ENCODE data around the gene CARTPT.

CARTPT gene

DNA sequence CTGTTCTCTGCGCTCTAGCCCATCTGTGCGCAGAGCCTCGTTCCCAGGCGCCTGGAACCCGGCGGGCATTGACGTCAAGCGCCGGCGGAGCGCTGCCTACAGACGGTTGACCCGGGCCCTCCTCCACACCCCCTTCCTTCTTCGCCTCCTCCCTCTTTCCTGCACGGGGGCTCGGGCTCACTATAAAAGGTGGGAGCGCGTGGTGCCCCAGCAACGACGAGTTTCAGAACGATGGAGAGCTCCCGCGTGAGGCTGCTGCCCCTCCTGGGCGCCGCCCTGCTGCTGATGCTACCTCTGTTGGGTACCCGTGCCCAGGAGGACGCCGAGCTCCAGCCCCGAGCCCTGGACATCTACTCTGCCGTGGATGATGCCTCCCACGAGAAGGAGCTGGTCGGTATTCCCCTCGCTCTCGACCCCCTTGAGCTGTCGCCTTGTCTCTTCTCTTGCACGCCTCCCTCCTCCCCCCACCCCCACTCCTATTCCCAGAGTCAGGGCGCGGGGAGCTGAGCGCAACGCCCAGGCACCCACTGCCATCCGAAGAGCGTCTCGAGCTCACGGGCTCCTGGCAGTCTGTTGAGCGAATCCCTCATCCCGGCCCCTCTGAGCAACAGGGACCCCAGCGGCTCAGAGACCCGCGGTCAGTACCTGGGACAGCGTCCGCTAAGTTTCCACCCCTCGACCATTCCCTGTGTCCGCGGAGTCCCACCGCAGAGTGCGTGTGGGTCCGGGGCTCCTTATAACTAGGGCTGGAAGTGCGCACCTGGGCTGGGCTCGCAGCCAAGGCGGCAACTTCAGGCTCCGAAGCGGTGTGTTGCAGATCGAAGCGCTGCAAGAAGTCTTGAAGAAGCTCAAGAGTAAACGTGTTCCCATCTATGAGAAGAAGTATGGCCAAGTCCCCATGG is at the start of gene CARTPT:
Gene CARTPT (plus strand): TSS at position 213 of the 902 bp plus-strand sequence. CDS start 19 bp downstream, at position 232.
- DNase-seq = no peak

DNA sequence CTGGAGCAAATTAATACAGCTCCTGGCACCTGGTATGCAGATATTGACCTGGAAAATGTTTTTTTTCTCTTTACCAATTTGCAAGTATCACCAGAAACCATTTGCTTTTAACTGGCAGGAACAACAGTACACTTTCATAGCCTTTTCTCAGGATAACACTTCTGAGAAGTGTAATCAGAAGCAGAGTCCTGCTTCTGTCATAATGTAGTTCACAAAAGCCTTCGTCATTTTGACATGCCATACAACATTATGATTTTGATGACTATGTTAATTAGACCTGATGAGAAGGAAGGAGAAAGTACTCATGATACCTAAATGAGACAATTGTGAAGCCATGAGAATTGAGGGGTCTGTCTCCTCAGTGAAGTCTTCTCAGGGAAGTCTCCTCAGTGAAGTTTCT is 41.1 kb upstream of the CARTPT start:
- no peak for DNase-seq

DNA sequence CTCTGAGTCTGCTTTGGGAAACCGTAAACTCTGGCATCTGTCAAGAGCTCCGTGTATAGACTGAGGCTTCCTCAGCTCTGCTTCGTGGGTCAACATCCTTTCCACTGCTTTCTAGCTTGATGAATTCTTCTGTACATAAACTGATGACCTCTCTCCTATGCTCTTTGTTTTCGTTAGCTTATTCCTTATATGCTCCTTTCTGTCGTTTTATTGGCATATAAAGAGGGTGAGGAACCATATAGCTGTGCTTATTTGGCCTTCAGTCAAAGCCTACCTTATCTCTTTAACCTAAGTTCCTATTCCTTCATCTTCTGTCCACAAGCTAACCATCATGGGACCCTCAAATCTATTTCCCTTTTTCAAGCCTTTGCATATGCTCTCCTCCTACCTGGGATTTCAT is 39.4 kb upstream of the CARTPT start:
- DNase-seq = no peak

DNA sequence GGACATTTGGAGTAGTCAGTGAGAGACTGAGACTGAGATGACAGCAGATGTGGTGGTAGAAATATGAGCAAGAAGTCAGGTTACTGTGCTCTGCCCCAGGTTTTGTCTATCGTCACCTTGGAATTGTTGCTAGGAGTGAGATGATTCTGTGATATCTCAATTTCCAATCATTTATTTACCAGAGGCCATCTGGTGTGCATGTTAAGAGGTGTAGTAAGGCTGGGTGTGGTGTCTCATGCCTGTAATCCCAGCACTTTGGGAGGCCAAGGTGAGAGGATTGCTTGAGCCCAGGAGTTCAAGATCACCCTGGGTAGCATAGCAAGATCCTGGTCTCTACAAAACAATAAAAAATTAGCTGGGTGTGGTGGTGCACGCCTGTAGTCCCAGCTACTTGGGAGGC is 38.6 kb upstream of the CARTPT start:
- no peak for DNase-seq

DNA sequence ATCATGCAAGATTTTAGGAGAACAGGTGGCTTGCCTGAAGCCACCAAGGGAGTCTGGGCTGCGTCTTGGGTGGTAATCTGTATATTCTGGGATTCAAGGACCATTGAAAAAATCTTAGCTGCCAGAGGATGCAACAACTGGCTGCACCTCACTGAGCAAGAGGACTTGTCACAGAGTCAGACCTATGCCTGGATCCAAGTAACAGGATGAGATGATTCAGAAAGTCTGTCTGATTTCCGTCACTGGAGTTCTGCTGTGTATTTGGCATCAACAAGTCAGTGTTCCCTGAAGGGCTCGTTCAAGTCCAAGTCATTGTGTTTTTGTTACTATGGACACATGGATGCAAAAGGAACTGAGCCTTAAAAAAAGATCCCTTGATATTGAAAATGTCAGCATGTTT is 37.8 kb upstream of the CARTPT start:
- DNase-seq = no peak

DNA sequence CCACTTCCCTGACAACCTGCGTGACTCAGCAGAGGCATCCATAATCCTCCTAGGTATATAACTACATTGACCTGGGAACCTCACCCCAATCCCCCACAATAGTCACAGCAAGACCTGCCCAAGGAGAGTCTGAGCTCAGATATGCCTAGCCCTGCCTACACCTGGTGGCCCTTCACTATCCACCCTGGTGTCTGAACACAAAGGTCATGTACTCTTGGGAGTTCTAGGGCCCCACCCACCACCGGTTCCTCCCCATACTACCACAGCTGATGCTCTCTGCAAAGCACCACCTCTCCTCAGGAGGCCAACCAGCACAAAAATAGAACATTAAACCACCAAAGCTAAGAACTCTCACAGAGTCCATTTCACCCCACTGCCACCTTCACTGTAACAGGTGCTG is 34.8 kb upstream of the CARTPT start:
- no peak for DNase-seq

DNA sequence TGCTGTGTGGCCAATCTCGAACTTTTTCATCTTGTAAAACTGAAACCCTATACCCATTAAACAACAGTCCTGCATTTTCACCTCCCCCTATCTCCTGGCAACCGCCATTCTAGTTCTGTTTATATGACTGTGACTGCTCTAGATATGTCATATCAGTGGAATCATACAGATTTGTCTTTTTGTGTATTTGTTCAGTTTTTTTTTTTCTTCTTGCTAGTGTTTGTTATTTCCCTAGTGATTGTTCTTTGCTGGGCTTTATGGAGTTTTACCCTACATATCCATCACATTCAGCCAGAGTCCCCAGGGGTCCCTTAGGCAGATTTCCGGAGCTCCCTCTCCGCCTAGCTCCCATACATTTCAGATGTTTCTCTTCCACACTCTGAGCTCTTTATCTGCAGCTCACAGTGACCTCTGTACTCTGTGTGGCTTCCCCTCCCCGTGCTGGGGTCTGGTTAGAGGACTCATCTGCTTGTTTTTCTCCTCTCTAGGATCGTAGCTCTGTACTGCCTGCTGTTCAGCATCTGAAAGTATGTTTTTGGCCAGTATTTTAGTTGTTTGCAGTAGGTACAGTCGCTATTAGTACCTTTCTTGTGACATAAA is 25.1 kb upstream of the CARTPT start:
- DNase-seq = no peak

DNA sequence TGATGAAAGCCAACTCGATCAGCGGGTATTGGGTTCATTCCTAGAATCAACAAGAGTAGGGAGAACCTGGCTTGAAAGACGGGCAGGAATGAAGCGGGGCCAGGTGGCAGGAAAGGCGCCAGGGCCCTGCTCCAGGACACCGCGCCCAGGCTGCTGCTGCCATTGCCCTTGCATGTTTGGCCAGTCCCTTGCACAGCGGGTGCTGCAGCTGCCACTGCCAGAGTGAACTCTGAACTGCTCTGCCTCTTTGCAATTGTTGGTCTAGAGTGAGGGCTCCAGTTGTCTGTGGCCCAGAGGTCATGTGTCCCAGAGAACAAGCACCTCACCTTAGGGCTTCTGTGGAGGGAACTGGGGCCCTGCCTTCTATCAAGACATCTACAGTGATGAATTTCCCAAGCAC is 24.0 kb upstream of the CARTPT start:
- DNase-seq = no peak

DNA sequence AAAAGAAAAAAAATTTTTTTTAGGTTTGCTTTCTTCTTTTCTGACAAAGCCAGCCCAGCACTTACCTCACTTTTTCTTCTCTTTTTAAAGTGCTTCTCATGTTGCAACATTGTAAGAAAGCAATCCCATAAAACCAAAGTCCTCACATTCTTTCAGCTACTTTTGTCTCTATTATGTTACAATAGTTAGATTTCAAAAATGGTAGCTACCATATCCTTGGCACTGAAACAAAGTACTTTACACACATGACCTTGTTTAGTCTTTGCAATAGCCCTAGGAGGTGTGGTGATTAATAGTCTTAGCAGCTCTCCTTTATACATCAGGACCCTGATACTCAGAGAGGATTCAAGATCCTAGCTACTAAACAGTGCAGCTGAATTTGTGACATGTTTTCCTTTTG is 23.5 kb upstream of the CARTPT start:
- no peak for DNase-seq

DNA sequence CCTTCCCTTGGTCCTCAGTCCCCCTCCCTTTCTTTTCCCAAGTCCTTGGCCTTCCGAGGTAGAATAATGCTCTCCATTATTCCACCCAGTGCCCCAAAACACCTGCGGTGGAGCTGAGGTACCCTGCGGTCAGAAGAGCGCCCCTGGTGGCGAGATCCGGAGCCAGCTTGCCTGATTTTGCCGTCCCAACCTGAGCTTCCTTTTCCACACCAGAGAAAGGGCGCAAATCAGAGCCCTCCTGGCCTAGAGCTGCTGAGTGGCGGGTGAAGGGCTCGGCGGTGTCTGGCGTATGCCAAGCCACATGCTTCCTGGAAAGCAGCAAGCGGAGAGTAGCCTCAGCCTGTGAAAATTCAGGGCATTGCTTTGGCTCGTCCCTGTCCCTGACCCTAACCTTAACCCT is 21.1 kb upstream of the CARTPT start:
- no peak for DNase-seq

DNA sequence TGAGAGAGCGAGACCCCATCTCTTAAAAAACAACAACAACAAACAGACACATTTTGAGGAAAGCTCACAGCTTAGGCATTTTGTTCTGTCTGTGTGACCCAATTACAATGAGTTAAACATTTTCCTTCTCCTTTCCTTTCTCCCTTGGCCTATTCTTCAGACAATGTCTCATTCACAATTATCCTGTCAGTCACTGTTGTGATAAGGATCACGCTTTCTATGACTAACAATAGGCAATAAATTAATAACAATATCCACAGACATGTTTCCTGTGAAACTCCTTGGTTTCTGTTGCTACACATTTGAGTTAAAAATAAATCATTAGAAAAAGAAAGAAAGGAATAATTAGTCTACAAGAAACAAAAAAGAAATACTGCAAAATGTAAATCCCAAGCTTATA is 19.8 kb upstream of the CARTPT start:
- no peak for DNase-seq

DNA sequence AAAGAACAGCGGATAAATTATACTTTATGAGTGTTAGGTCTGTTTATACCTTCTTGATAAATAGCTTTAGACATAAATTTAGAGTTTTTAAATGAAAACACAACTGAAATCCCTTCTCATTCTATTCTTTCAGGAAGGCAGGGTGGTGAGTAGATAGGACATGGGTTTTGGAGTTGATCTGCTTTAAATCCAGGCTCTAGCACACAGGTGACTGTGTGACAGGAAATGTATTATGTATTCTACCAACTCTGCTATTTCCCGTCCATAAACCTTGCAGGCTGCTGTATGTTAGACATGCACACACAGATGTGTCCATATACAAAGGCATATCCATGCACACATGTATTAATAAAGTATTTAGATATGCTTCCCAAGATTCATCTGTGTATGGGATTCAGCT is 19.3 kb upstream of the CARTPT start:
- DNase-seq = no peak

DNA sequence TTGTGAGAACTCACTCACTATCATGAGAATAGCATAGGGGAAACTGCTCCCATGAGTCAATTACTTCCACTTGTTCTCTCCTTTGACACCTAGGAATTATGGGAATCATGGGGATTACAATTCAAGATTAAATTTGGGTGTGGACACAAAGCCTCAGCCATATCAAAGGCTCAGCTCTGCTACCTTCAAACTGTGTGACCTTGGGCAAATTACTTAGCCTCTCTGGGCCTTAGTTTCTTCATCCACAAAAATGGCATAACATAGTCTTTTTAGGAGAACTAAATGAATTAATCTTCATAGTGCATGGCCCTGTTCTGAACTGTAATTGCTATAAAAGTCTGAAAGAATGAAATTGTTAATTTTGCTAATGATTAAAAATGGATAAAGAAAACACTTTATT is 18.3 kb upstream of the CARTPT start:
- no peak for DNase-seq

DNA sequence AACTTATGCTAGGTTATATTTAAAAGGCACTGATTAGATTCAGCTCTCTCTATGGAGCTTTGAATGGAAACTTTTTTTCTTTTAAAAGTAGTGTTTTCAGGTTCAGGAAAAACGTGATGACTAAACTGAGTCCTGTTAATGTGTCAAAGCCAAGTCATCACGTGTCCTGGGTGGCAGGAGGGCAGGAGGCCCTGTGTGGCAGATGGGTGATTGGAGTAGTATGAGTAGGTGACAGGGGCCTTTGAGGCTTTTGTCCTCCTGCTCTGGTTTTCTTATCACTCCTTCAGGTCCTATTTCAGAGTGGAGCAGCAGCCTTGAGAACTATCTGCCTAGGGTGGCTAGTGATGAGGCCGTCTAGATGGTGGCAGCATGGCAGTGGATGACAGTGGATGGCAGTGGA is 17.7 kb upstream of the CARTPT start:
- no peak for DNase-seq

DNA sequence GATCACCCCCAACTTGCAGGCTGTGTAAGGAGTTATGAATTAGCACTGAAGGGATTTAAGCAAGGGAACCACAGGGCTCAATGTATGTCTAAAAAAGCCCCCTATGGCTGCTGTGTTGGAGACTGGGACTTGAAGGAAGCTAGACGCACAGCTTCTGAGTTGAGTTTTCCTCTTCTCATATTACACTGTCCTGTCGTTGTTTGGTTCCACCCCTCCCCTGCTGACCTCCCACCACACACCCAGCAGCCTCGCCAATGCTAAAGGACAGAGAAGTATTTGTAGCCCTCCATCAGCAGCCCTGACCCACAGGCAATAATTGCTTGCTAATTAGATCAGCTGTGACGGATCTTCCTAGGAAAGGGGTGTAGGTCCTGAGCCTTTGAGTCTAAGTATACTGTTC is 15.1 kb upstream of the CARTPT start:
- DNase-seq = no peak

DNA sequence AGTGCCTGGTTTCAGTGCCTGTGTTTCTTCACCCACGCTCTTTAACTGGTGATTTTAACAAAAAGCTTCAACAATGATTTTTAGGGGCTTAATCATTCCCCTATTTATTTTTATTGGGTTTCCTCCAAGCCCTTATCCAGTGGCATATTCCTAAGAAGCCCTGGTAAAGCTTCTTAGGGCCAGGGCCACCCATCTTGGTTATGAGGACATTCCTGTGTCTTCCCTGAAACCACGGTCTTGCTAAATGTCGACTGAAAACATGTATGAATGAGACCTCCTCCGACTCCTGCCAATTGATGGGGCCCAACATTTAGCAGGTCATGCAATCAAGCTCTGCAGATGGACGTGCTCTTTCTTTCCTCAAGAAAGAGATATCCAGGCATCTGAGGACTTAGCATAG is 13.7 kb upstream of the CARTPT start:
- no peak for DNase-seq

DNA sequence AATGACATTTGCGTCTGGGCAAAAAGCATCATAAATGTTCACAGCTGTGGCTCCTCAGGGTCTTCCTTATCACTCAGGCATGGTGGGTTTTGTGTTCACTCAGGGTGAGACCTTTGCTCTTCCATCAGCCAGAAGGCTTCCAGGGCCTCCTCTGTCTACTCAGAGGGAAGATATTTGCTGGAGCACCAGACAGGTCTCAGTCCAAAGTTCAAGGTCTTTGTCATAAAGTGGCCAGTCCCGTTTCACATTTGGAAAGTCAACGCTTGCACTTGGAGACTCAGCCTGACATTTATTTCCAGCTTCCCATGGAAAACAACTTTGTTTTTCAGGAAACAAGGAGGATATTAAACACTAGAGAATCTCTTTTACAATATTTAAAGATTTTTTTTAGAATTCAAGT is 12.2 kb upstream of the CARTPT start:
- no peak for DNase-seq

DNA sequence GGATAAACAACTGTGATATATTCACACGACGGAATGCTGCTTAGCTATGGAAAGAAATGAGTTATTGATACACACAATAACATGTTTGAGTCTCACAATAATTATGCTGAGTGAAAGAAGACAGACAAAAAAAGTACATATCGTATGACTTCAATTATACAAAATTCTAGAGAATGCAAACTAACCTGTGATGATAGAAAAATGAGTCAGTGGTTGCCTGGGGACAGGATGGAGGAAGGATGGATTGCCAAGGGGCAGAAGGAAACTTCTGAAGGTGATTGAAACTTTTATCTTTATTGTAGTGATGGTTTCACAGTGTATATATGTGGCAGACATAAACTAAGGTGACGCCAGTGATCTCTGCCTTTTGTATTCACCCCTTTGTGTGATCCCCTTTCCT is 7.5 kb upstream of the CARTPT start:
- DNase-seq = no peak

DNA sequence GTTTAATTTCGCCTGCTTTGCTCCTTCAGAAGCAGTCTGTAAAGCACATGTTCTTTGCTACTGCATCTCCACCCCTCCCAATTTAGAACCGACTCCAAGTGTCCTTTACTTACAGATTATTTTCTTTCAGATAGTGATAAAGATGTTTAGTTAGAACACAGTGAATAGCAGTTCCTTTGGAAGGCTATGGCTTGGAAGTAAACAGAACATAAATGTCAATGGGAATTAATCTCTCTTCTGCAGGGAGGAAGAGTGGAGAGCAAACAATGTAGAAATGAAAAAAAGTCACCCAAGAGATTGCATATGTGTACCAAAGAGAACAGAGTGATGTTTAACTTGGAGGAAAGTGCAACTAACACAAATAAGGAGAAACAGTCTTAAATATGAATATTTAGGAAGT is 4.2 kb upstream of the CARTPT start:
- no peak for DNase-seq

DNA sequence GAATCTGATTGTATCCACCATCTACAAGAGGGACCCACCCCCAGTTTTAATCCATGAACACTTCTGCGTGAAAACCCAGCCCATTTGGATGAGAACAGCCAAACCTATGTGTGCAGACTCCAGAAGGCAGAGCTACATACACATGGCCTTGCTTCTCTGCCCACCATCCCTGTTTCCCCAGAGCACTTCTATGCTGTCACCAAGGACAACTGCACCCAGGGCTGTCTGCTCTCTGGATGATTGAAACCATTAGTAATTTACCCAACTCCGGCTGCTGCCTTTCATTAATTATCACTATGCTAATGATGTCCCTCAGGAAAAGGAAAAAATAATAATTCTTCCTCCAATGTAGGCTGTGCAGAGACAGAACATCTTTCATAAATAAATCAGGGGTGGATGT is 8.9 kb downstream of the CARTPT start:
- DNase-seq = no peak

DNA sequence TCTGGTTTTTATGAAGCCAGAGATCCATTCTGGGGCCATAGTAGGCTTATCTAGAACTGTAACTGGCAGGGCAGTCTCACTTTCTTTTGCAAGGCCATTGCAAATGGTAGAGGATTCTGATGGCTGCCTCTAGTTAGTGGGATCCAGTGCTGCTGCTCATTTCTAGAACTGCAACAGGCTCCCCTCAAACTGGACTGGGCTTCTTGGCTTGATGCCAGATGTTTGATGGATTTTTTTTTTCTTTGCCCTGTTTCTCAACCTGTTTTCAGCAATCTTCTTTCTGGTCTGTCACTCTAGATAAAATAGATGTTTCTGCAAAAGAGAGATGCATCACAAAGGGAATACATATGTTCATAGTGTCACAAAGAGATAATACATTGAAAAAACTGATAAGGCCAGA is 11.9 kb downstream of the CARTPT start:
- no peak for DNase-seq

DNA sequence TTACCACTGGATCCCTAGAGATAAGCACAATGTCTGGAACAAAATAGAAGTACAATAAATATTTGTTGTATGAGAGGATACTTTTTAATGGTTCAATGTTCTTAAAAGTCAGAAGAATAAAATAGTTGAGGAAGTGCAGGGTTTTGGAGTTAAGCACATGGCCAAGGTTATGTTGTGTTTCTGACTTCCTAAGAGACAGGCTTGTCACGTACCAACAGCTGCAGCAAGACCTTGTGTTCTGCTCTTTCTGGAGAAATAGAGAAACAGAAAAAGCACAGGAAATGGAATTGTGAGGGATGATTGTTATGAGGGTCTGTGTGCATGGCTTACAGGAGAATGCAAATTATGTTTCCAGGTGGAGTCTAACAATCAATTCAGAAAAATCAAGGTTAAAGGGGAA is 12.9 kb downstream of the CARTPT start:
- DNase-seq = no peak

DNA sequence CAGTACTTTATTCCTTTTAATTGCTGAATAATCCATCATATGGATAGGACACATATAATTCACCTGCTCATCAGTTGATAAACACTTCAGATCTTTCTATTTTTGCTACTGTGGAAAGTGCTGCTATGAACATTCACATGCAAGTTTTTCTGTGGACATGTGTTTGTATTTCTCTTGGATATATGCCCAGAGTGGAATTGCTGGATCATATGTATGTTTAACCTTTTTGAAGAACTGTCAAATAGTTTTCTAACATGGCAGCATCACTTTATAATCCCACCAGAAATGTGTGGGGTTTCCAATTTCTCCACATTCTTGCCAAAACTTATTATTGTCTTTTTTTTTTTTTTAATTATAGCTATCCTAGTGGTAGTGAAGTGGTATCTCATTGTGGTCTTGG is 15.1 kb downstream of the CARTPT start:
- DNase-seq = no peak

DNA sequence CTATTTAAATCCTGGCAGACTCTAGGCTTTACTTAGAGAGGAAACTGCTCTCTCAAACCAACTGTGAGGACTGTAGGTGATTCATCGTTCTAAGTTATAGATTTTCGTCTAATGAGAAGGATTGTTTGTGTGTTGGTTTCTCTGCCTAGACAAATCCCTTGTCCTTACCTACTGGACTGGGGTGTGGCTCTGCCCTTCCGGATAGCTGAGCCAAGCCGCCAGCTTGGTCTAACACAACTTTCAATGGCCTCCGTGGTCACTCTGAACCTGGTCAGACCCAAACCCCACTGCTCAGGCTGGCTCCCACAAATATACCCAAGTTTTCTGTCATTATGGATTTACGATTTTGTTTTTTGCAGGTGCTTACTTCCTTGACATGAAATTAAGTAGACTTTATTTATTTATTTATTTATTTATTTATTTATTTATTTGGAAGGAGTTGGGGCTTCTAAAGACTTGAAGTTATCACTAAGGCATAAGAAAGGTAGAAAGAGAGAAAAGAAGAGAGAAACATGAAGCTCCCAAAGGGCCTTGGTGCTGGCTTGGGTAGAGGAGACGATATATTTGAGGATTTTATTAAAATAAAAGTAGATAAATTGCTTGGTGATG is 19.0 kb downstream of the CARTPT start:
- DNase-seq = no peak

Data from stimulated activated CD4-positive, alpha-beta T cell treated with anti-CD3 and anti-CD28 coated beads, Interleukin-4, amount 100 ng/mL, for 4 hours (primary cell).